ENCODE measurements around the gene DOCK1. TPM values are rescaled to one million over a fixed set of nuclear protein-coding genes. Genes with fewer than 3 reads are reported as not detected.

The DOCK1 gene
- total RNA-seq, 2 donors from 2014 or later, result 41.2 to 56.0 TPM

GRCh38 chr10:126969310-126969709, 64.1 kb downstream of the DOCK1 start:
- no peaks in the 10 kb centered on the region for H3K4me1 ChIP-seq (replicated peaks)
- WGBS, result 86% methylated on average over 8 of the region's 8 CpGs
- DNase-seq (ENCODE audit: low spot score), result peak; percentile 7
- TF ChIP-seq CTCF (IDR thresholded peaks at IDR 0.05) (peak in 1 of 4 experiments; percentile 16), POLR2AphosphoS5 (IDR thresholded peaks at IDR 0.05) (no peak)
- no peaks in the 10 kb centered on the region for H3K36me3 ChIP-seq
- no peaks in the 10 kb centered on the region for H3K9me3 ChIP-seq
- H3K27me3 ChIP-seq (replicated peaks; ENCODE audit: insufficient read depth), result no peaks in the 10 kb centered on the region
- H3K4me3 ChIP-seq, result no peak overlapping the region
- no peak overlapping the region for H3K27ac ChIP-seq
- intact Hi-C loops (cut with DNase I), result no loop called here

- Histone ChIP-seq H3K27ac (no peak overlapping the region), H3K4me1 (replicated peaks) (no peaks in the 10 kb centered on the region), H3K36me3 (no peaks in the 10 kb centered on the region), H3K4me3 (no peak overlapping the region), H3K27me3 (replicated peaks; ENCODE audit: insufficient read depth) (no peaks in the 10 kb centered on the region), H3K9me3 (no peaks in the 10 kb centered on the region)
- DNase-seq (ENCODE audit: low spot score), result no peak
- WGBS, result 49% methylated on average over 11 of the region's 11 CpGs
- intact Hi-C loops (cut with DNase I), result no loop called here
- TF ChIP-seq POLR2A (IDR thresholded peaks at IDR 0.05) (no peak), CTCF (IDR thresholded peaks at IDR 0.05) (no peak)
These were observed 67.6 kb downstream of the DOCK1 start for GRCh38 chr10:126972635-126973414.

GRCh38 chr10:126975221-126975620, 70.0 kb downstream of the DOCK1 start:
- no peak for DNase-seq (ENCODE audit: low spot score)
- no peaks in the 10 kb centered on the region for H3K4me1 ChIP-seq (replicated peaks)
- H3K36me3 ChIP-seq, result no peaks in the 10 kb centered on the region
- TF ChIP-seq POLR2A (IDR thresholded peaks at IDR 0.05), result no peak
- no peak for TF ChIP-seq POLR2AphosphoS5 (IDR thresholded peaks at IDR 0.05)
- no peak for TF ChIP-seq CTCF (IDR thresholded peaks at IDR 0.05)
- intact Hi-C loops (cut with DNase I), result no loop called here
- no peak overlapping the region for H3K4me3 ChIP-seq
- no peaks in the 10 kb centered on the region for H3K27me3 ChIP-seq (replicated peaks; ENCODE audit: insufficient read depth)
- H3K9me3 ChIP-seq, result no peaks in the 10 kb centered on the region
- 96% methylated on average over 5 of the region's 5 CpGs for whole genome bisulfite sequencing
- H3K27ac ChIP-seq, result no peak overlapping the region

GRCh38 chr10:126977216-126977615, 72.0 kb downstream of the DOCK1 start:
- Histone ChIP-seq H3K27ac (no peak overlapping the region), H3K4me1 (replicated peaks) (no peaks in the 10 kb centered on the region), H3K27me3 (replicated peaks; ENCODE audit: insufficient read depth) (no peaks in the 10 kb centered on the region), H3K9me3 (no peaks in the 10 kb centered on the region), H3K36me3 (no peaks in the 10 kb centered on the region), H3K4me3 (no peak overlapping the region)
- WGBS, result 81% methylated on average over 6 of the region's 6 CpGs
- DNase-seq (ENCODE audit: low spot score), result no peak
- TF ChIP-seq CTCF (IDR thresholded peaks at IDR 0.05) (no peak), POLR2AphosphoS5 (IDR thresholded peaks at IDR 0.05) (no peak), POLR2A (IDR thresholded peaks at IDR 0.05) (no peak)
- intact Hi-C loops (cut with DNase I), result no loop called here

GRCh38 chr10:126979311-126979710, 74.1 kb downstream of the DOCK1 start:
- TF ChIP-seq CTCF (IDR thresholded peaks at IDR 0.05) (no peak), POLR2A (IDR thresholded peaks at IDR 0.05) (no peak), POLR2AphosphoS5 (IDR thresholded peaks at IDR 0.05) (no peak)
- no peaks in the 10 kb centered on the region for H3K27me3 ChIP-seq (replicated peaks; ENCODE audit: insufficient read depth)
- no peaks in the 10 kb centered on the region for H3K4me1 ChIP-seq (replicated peaks)
- H3K4me3 ChIP-seq, result no peak overlapping the region
- intact Hi-C loops (cut with DNase I), result no loop called here
- no peak for DNase-seq (ENCODE audit: low spot score)
- no peaks in the 10 kb centered on the region for H3K9me3 ChIP-seq
- no peak overlapping the region for H3K27ac ChIP-seq
- no peaks in the 10 kb centered on the region for H3K36me3 ChIP-seq
- 84% methylated on average over 1 of the region's 1 CpG for whole genome bisulfite sequencing
